ENCODE data around the gene DNAJB6. TPM values are rescaled to one million over a fixed set of nuclear protein-coding genes. Genes with fewer than 3 reads are reported as not detected.

The DNAJB6 gene
- total RNA-seq, 1 experiment from 2014 or later, result 124 TPM

GRCh38 chr7:157416011-157416410 lies 79.2 kb downstream of the DNAJB6 start:
- BruUV-seq (replicated peaks), result no TSS peak

GRCh38 chr7:157418204-157419034 lies 81.6 kb downstream of the DNAJB6 start:
- intact Hi-C loops (cut with micrococcal nuclease), result no loop called here
- no peaks in the 10 kb centered on the region for H3K27me3 Mint-ChIP-seq (ENCODE audit: insufficient read depth, unreplicated experiment)
- DNase-seq (ENCODE audit: unreplicated experiment), result no peak
- no peak overlapping the region for H3K4me3 Mint-ChIP-seq (ENCODE audit: unreplicated experiment)
- no peaks in the 10 kb centered on the region for H3K9me3 Mint-ChIP-seq (ENCODE audit: unreplicated experiment)
- no TSS peak for BruUV-seq (replicated peaks)
- TF ChIP-seq CTCF (IDR thresholded peaks at IDR 0.05; ENCODE audit: unreplicated experiment), result no peak
- H3K4me1 Mint-ChIP-seq (ENCODE audit: insufficient read depth, unreplicated experiment), result no peaks in the 10 kb centered on the region
- ChIA-PET CTCF (interaction anchor here (0.5 kb wide), 1 partner anchor 13 kb away, joined by 3 read pairs; no protein-coding TSS in a partner anchor), POLR2A (no interaction called here)
- peaks cover 28% of the 10 kb centered on the region for H3K36me3 Mint-ChIP-seq (ENCODE audit: insufficient read depth, unreplicated experiment)
- no peak overlapping the region for H3K27ac Mint-ChIP-seq (ENCODE audit: low read depth, unreplicated experiment)

More at GRCh38 chr7:157416011-157416410, 79.2 kb downstream of the DNAJB6 start:
- Mint-ChIP-seq H3K9me3 (ENCODE audit: unreplicated experiment) (no peaks in the 10 kb centered on the region), H3K4me3 (ENCODE audit: unreplicated experiment) (no peak overlapping the region), H3K27me3 (ENCODE audit: insufficient read depth, unreplicated experiment) (no peaks in the 10 kb centered on the region), H3K36me3 (ENCODE audit: insufficient read depth, unreplicated experiment) (peaks cover 32% of the 10 kb centered on the region), H3K4me1 (ENCODE audit: insufficient read depth, unreplicated experiment) (peaks cover 9% of the 10 kb centered on the region), H3K27ac (ENCODE audit: low read depth, unreplicated experiment) (no peak overlapping the region)
- TF ChIP-seq CTCF (IDR thresholded peaks at IDR 0.05; ENCODE audit: unreplicated experiment), result no peak
- ChIA-PET POLR2A (no interaction called here), CTCF (interaction anchor here (1.5 to 1.7 kb wide), 2 partner anchors 16 to 18 kb away, joined by 4 to 5 read pairs; no protein-coding TSS in a partner anchor)
- intact Hi-C loops (cut with micrococcal nuclease), result no loop called here
- DNase-seq (ENCODE audit: unreplicated experiment), result no peak

GRCh38 chr7:157419035-157419293 lies 82.2 kb downstream of the DNAJB6 start:
- Mint-ChIP-seq H3K27me3 (ENCODE audit: insufficient read depth, unreplicated experiment) (no peaks in the 10 kb centered on the region), H3K36me3 (ENCODE audit: insufficient read depth, unreplicated experiment) (peaks cover 28% of the 10 kb centered on the region), H3K4me1 (ENCODE audit: insufficient read depth, unreplicated experiment) (no peaks in the 10 kb centered on the region), H3K4me3 (ENCODE audit: unreplicated experiment) (no peak overlapping the region), H3K27ac (ENCODE audit: low read depth, unreplicated experiment) (no peak overlapping the region), H3K9me3 (ENCODE audit: unreplicated experiment) (no peaks in the 10 kb centered on the region)
- no peak for TF ChIP-seq CTCF (IDR thresholded peaks at IDR 0.05; ENCODE audit: unreplicated experiment)
- no TSS peak for BruUV-seq (replicated peaks)
- DNase-seq (ENCODE audit: unreplicated experiment), result no peak
- POLR2A ChIA-PET, result no interaction called here
- CTCF ChIA-PET, result no interaction called here
- intact Hi-C loops (cut with micrococcal nuclease), result no loop called here

- intact Hi-C loops (cut with micrococcal nuclease), result no loop called here
Observed at GRCh38 chr7:157422279-157422678, 85.5 kb downstream of the DNAJB6 start.

More at GRCh38 chr7:157422279-157422678, 85.5 kb downstream of the DNAJB6 start:
- no TSS peak for BruUV-seq (replicated peaks)
- no peak for TF ChIP-seq CTCF (IDR thresholded peaks at IDR 0.05; ENCODE audit: unreplicated experiment)
- Mint-ChIP-seq H3K9me3 (ENCODE audit: unreplicated experiment) (no peaks in the 10 kb centered on the region), H3K4me3 (ENCODE audit: unreplicated experiment) (no peak overlapping the region), H3K27ac (ENCODE audit: low read depth, unreplicated experiment) (no peak overlapping the region), H3K4me1 (ENCODE audit: insufficient read depth, unreplicated experiment) (no peaks in the 10 kb centered on the region), H3K36me3 (ENCODE audit: insufficient read depth, unreplicated experiment) (peaks cover 9% of the 10 kb centered on the region), H3K27me3 (ENCODE audit: insufficient read depth, unreplicated experiment) (no peaks in the 10 kb centered on the region)
- no peak for DNase-seq (ENCODE audit: unreplicated experiment)
- ChIA-PET CTCF (no interaction called here), POLR2A (no interaction called here)

Measured in MCF 10A (cell line).